K562 (cell line): ENCODE measurements around the gene SLFNL1. TPM values are rescaled to one million over a fixed set of nuclear protein-coding genes. Genes with fewer than 3 reads are reported as not detected.

Source experiments
- ARID2 ChIP-seq: fragments of 450-650 bp; IDR thresholded peaks from 2 replicates; pipeline ENCODE4 v1.6.1; 2017; ENCODE audit warnings: antibody characterized with exemption, mild to moderate bottlenecking
- BCLAF1 ChIP-seq, 2 experiments: fragments of 450-650 bp in 1 of 2; IDR thresholded peaks; 2 replicates each; pipeline ENCODE4 v1.6.1; 2011 to 2017; ENCODE audit warnings: low read depth in 2 of 2, antibody characterized with exemption in 1 of 2, borderline replicate concordance in 1 of 2, low read length in 1 of 2, mild to moderate bottlenecking in 1 of 2, mixed read lengths in 1 of 2; ENCODE audit not compliant: control insufficient read depth in 1 of 2
- DACH1 ChIP-seq: fragments of 450-650 bp; IDR thresholded peaks from 2 replicates; pipeline ENCODE4 v1.6.1; 2018; ENCODE audit not compliant: partially characterized antibody
- DMBX1 ChIP-seq: fragments of 250-450 bp; sonication (Bioruptor Pico); IDR thresholded peaks from 2 replicates; pipeline ENCODE4 v1.8.0; 2022; ENCODE audit warnings: inconsistent platforms, mild to moderate bottlenecking, moderate library complexity, borderline replicate concordance
- E2F6 ChIP-seq, 2 experiments: IDR thresholded peaks; 2 replicates each; pipeline ENCODE4 v1.6.1; 2011; ENCODE audit warnings: borderline replicate concordance in 1 of 2, control low read depth in 1 of 2, low read depth in 1 of 2, low read length in 1 of 2, mild to moderate bottlenecking in 1 of 2, mixed read lengths in 1 of 2, moderate library complexity in 1 of 2; ENCODE audit not compliant: insufficient read depth in 1 of 2, insufficient read length in 1 of 2, poor library complexity in 1 of 2, severe bottlenecking in 1 of 2; ENCODE audit errors: extremely low read depth in 1 of 2
- HMG20A ChIP-seq: fragments of 450-650 bp; formaldehyde crosslinking; conservative IDR thresholded peaks from 2 replicates; pipeline ENCODE4 v1.4.0; 2020; ENCODE audit warnings: mild to moderate bottlenecking, mixed read lengths
- HMGN3 ChIP-seq: IDR thresholded peaks from 2 replicates; pipeline ENCODE4 v1.6.1; 2011; ENCODE audit warnings: borderline replicate concordance, low read depth, mild to moderate bottlenecking, mixed read lengths, low read length; ENCODE audit not compliant: insufficient read length; ENCODE audit errors: extremely low read depth
- PML ChIP-seq: IDR thresholded peaks from 2 replicates; pipeline ENCODE4 v1.6.1; 2012; ENCODE audit warnings: low read length, inconsistent platforms
- POLR2AphosphoS2 ChIP-seq: IDR thresholded peaks from 2 replicates; pipeline ENCODE4 v1.6.1; 2012; ENCODE audit warnings: low read length, improper control_type of control experiment
- PREB ChIP-seq: sonication (generic); formaldehyde crosslinking; IDR thresholded peaks from 2 replicates; pipeline ENCODE4 v1.8.1; 2023; ENCODE audit warnings: mild to moderate bottlenecking, missing genetic modification reagents
- RAD21 ChIP-seq, 2 experiments: fragments of 250-450 bp in 1 of 2; fragments of 450-650 bp in 1 of 2; sonication (Bioruptor Pico) in 1 of 2; formaldehyde crosslinking in 1 of 2; IDR thresholded peaks in 1 of 2; conservative IDR thresholded peaks in 1 of 2; 2 replicates each; pipeline versions ENCODE4 v1.4.0 to v1.8.0; 2020 to 2022; ENCODE audit warnings: mild to moderate bottlenecking in 2 of 2, moderate library complexity in 1 of 2
- SIN3A ChIP-seq, 2 experiments: fragments of 150-350 bp in 1 of 2; IDR thresholded peaks; 2 replicates each; pipeline ENCODE4 v1.6.1; 2011 to 2016; ENCODE audit warnings: borderline replicate concordance in 2 of 2, low read depth in 2 of 2, low read length in 2 of 2, mild to moderate bottlenecking in 2 of 2, moderate library complexity in 2 of 2; ENCODE audit not compliant: control insufficient read depth in 1 of 2
- ZNF274 ChIP-seq: IDR thresholded peaks from 2 replicates; pipeline ENCODE4 v1.6.1; 2011; ENCODE audit warnings: low read depth, mild to moderate bottlenecking, low read length, moderate library complexity, borderline replicate concordance
- ZNF384 ChIP-seq: IDR thresholded peaks from 2 replicates; pipeline ENCODE4 v1.6.1; 2012; ENCODE audit warnings: low read depth, low read length, improper control_type of control experiment
- ZNF830 ChIP-seq: fragments of 250-450 bp; sonication (Bioruptor Pico); IDR thresholded peaks from 2 replicates; pipeline ENCODE4 v1.5.0; 2021; ENCODE audit warnings: mild to moderate bottlenecking
- polyA plus RNA-seq, 8 experiments: library from polyadenylated mRNA; depleted of rRNA in 4 of 8; stranded (reverse) in 5 of 8; unstranded in 3 of 8; fragments of >200 nt; fragmentation: Nextera tagmentation in 2 of 8; fragmentation: Illumina TruSeq in 1 of 8; extraction: Ambion mirVana in 2 of 8; extraction: Trizol in 1 of 8; gene quantifications; 2 replicates each; pipeline versions ENCODE4 v1.2.1 to v1.2.3, GENCODE V29; 2011 to 2014; ENCODE audit warnings: inconsistent platforms in 1 of 8, missing spikeins in 1 of 8
- total RNA-seq, 7 experiments: library from RNA; depleted of rRNA in 6 of 7; stranded (reverse); fragments of >200 nt in 6 of 7; fragmentation: Illumina TruSeq in 2 of 7; extraction: Trizol in 2 of 7; gene quantifications; 2 replicates each; pipeline versions ENCODE4 v1.2.1 to v1.2.3, GENCODE V29; 2011 to 2021; ENCODE audit warnings: low replicate concordance in 1 of 7
- TF ChIP-seq, protein P1 (sequence below): fragments of 250-450 bp; sonication (Bioruptor Pico); IDR thresholded peaks from 2 replicates; pipeline ENCODE4 v1.5.0; 2020; ENCODE audit warnings: mild to moderate bottlenecking, borderline replicate concordance
- TF ChIP-seq, protein P2 (sequence below): IDR thresholded peaks from 2 replicates; pipeline ENCODE4 v1.6.1; 2011; ENCODE audit not compliant: insufficient read length; ENCODE audit errors: extremely low read depth

The SLFNL1 gene
- total and polyA plus RNA-seq, 9 of the 15 experiments (the other 6 are each of a cell fraction or from before 2014, with no cell fraction given) = 0.05 to 0.14 (median 0.06) TPM; not detected in 5

GRCh38 chr1:41023279-41023990 is 1.9 kb upstream of the SLFNL1 start (continued):
- TF ChIP-seq BCLAF1 (IDR thresholded peaks at IDR 0.05; ENCODE audit: borderline replicate concordance in 1 of 2, control insufficient read depth in 1 of 2, low read depth in 2 of 2, low read length in 1 of 2) (no peak), DACH1 (no peak), ARID2 (no peak), HMG20A (CRISPR knock-in tag) (no peak), HMGN3 (no peak), SIN3A (IDR thresholded peaks at IDR 0.05; ENCODE audit: borderline replicate concordance in 2 of 2, control insufficient read depth in 1 of 2, low read depth in 2 of 2, low read length in 2 of 2) (no peak), POLR2AphosphoS2 (peak; percentile 67; the same call in 1 of the 2 replicates), PML (no peak), ZNF384 (no peak), PREB (CRISPR knock-in tag) (no peak), RAD21 (CRISPR knock-in tag; conservative IDR thresholded peaks at IDR 0.05 in 1 of 2, IDR thresholded peaks at IDR 0.05 in 1 of 2) (peak in 1 of 2 experiments; percentile 47; a peak in 2 of 4 replicates), E2F6 (IDR thresholded peaks at IDR 0.05; ENCODE audit: borderline replicate concordance in 1 of 2, extremely low read depth in 1 of 2, insufficient read depth in 1 of 2, insufficient read length in 1 of 2, low read depth in 1 of 2, low read length in 1 of 2, poor library complexity in 1 of 2, severe bottlenecking in 1 of 2) (no peak), DMBX1 (CRISPR knock-in tag) (no peak), ZNF274 (no peak), ZNF830 (no peak)
- TF ChIP-seq, protein P1, sequence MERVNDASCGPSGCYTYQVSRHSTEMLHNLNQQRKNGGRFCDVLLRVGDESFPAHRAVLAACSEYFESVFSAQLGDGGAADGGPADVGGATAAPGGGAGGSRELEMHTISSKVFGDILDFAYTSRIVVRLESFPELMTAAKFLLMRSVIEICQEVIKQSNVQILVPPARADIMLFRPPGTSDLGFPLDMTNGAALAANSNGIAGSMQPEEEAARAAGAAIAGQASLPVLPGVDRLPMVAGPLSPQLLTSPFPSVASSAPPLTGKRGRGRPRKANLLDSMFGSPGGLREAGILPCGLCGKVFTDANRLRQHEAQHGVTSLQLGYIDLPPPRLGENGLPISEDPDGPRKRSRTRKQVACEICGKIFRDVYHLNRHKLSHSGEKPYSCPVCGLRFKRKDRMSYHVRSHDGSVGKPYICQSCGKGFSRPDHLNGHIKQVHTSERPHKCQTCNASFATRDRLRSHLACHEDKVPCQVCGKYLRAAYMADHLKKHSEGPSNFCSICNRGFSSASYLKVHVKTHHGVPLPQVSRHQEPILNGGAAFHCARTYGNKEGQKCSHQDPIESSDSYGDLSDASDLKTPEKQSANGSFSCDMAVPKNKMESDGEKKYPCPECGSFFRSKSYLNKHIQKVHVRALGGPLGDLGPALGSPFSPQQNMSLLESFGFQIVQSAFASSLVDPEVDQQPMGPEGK (CRISPR knock-in tag) = no peak
- TF ChIP-seq, protein P2, sequence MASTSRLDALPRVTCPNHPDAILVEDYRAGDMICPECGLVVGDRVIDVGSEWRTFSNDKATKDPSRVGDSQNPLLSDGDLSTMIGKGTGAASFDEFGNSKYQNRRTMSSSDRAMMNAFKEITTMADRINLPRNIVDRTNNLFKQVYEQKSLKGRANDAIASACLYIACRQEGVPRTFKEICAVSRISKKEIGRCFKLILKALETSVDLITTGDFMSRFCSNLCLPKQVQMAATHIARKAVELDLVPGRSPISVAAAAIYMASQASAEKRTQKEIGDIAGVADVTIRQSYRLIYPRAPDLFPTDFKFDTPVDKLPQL = no peak
